DMS53 (cell line): ENCODE data around the gene GOLGA8M.
"Not testable (repeated sequence)": the region's sequence is repeated elsewhere in the genome, so short reads cannot be mapped to it uniquely, and the experiment has no call there.

Source experiments
- DNase-seq: peaks from one replicate; lab custom pipeline; 2025; lab: John Stamatoyannopoulos, UW

Gene GOLGA8M

DNA sequence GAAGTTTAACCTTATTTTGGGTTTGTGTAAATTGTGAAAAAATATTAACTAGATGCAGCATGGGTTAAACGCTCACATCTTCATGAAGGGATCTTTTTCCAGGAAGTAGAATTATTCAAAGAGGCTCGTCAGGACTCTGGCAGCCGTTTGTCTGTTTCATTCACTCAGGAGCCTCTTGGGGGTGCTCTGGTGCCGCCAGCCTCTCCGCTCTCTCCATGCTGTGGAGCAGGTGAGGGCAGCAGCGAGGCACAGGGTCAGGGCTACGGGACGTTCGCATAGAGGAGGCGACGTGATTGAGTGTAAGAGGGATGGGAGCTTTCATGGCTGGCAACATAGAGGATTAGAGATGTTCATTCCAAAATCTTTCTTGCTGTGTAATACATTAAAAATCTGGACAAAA is 48.5 kb downstream of the GOLGA8M start:
- DNase-seq, result not testable (repeated sequence)

DNA sequence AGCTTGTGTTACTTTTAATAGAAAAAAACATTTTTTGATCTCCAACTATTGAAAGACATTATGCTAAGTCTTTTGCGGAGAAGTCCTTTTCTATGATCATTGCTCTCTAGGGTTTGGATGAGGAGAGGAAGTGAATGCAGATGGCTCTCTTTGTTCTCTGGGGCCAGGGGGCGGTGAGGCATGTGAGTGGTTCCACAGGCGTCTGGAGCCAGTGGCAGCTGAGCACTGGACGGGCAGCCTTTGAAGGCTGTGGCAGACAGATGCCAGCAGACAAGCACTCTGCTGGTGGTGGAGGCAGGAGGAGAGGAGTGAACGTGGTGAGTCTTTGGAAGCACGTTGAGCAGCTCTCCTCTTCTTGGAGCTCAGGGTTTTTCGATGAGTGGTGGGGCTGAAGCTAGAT is 51.5 kb downstream of the GOLGA8M start:
- not testable (repeated sequence) for DNase-seq

DNA sequence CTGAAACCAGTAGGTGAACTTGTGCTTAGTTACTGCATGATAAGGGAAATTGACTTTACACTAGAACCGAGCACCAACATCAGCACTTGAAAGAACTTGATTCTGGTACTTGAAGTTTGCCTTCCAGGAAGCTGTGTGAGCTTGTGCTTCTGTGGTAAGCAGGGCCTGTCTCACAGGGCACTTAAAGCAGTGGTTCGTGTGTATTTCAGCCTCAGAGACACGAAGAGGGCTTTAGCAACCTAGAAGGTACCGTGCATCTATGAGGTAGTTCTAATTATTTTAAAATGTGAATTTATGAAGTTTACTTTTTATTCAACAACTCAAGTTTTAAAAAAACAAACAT is 56.2 kb downstream of the GOLGA8M start:
- DNase-seq, result not testable (repeated sequence)

DNA sequence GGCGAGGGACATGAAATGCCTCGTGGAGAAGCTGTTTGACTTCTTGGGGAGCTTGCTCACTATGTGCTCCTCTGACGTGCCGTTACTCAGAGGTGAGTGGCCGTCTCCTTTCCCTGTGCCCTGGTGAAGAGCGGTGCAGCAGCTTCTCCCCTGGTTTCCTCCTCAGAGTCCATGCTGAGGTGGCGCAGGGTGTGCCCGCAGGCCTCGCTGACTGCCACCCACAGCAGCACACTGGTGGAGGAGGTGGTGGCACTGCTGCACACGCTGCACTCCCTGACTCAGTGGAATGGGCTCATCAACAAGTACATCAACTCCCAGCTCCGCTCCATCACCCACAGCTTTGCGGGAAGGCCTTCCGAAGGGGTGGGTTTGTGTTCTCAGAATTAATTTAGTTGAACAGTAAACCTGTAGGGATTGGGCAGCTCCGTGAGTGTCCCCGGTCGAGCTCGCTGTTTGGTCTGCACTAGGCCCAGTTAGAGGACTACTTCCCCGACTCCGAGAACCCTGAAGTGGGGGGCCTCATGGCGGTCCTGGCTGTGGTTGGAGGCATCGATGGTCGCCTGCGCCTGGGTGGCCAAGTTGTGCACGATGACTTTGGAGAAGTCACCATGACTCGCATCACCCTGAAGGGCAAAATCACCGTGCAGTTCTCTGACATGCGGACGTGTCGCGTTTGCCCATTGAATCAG is 56.7 kb downstream of the GOLGA8M start:
- DNase-seq, result not testable (repeated sequence)

DNA sequence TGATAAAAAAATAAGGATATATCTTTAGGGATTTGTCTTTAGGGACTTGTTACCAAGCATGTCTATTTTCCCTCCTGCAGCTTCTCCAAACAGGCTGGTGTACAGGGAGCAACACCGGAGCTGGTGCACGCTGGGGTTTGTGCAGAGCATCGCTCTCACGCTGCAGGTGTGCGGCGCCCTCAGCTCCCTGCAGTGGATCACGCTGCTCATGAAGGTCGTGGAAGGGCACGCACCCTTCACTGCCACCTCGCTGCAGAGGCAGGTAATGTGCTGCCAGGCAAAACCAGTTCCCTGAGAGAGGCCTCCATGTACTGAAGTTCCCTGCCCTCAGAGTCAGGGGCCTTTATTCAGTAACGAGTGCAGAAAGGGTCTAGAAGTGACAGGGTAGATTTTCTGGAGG is 58.0 kb downstream of the GOLGA8M start:
- not testable (repeated sequence) for DNase-seq

DNA sequence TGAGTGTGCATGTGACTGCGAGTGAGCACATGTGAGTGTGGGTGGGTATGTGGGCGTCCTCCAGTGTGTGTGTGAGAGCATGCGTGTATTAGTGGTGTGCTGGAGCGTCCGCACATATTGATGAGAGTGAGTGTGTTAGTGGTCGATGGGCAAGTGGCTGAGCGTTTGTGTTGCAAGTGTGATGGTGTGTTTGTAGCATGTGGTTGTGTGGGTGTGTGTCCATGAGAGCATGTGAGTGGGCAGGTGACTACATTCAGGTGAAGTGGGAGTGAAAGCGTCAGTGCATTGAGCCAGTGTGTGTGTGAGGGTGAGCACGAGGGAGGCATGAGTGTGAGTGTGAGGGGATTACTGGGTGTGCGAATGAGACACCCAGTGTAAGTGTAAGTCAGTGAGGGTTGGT is 59.7 kb downstream of the GOLGA8M start:
- not testable (repeated sequence) for DNase-seq
